Activated CD8-positive, alpha-beta memory T cell treated with anti-CD3 and anti-CD28 coated beads for 1 hour (primary cell): Measurements from ENCODE around the gene HS6ST2.
"Not testable (repeated sequence)": the region's sequence is repeated elsewhere in the genome, so short reads cannot be mapped to it uniquely, and the experiment has no call there.

Experiments
- DNase-seq, 2 donors: peaks; one replicate each; pipeline ENCODE4 v3.0.0-alpha.2; 2020; ENCODE audit warnings: low read depth in 1 of 2; ENCODE audit errors: extremely low read depth in 1 of 2

Gene HS6ST2

GRCh38 chrX:132958091-132958703 lies at the start of gene HS6ST2:
TSS of gene HS6ST2 (minus strand) at chrX:132958629.
- no peak for DNase-seq

- DNase-seq, result no peak
Observed at GRCh38 chrX:133007458-133007857, 49.0 kb upstream of the HS6ST2 start.

GRCh38 chrX:133005616-133006015 lies 47.2 kb upstream of the HS6ST2 start:
- DNase-seq, result no peak

- DNase-seq, result no peak
Observed at GRCh38 chrX:133005042-133005441, 46.6 kb upstream of the HS6ST2 start.

- no peak for DNase-seq
Observed at GRCh38 chrX:132999209-132999608, 40.8 kb upstream of the HS6ST2 start.

GRCh38 chrX:132990835-132991234 lies 32.4 kb upstream of the HS6ST2 start:
- no peak for DNase-seq

GRCh38 chrX:132986556-132986955 lies 28.1 kb upstream of the HS6ST2 start:
- DNase-seq, result no peak

GRCh38 chrX:132984058-132984650 lies 25.7 kb upstream of the HS6ST2 start:
- no peak for DNase-seq

- no peak for DNase-seq
Observed at GRCh38 chrX:132983496-132983895, 25.1 kb upstream of the HS6ST2 start.

- DNase-seq, result not testable (repeated sequence)
Observed at GRCh38 chrX:132980035-132980434, 21.6 kb upstream of the HS6ST2 start.

GRCh38 chrX:132968296-132968949 lies 10.0 kb upstream of the HS6ST2 start:
- no peak for DNase-seq

- no peak for DNase-seq
Observed at GRCh38 chrX:132967049-132967448, 8.6 kb upstream of the HS6ST2 start.

GRCh38 chrX:132965461-132965860 lies 7.0 kb upstream of the HS6ST2 start:
- DNase-seq, result no peak

GRCh38 chrX:132961511-132961910 lies 3.1 kb upstream of the HS6ST2 start:
- no peak for DNase-seq

GRCh38 chrX:132957211-132958090 lies 978 bp downstream of the HS6ST2 start:
- DNase-seq, result no peak

- DNase-seq, result no peak
Observed at GRCh38 chrX:132956421-132957210, 1.8 kb downstream of the HS6ST2 start.

- no peak for DNase-seq
Observed at GRCh38 chrX:132955690-132956089, 2.7 kb downstream of the HS6ST2 start.

GRCh38 chrX:132954323-132954722 lies 4.1 kb downstream of the HS6ST2 start:
- no peak for DNase-seq

- no peak for DNase-seq
Observed at GRCh38 chrX:132953354-132953753, 5.1 kb downstream of the HS6ST2 start.

- DNase-seq, result no peak
Observed at GRCh38 chrX:132948648-132949260, 9.7 kb downstream of the HS6ST2 start.
